ENCODE measurements around the gene PLA2G6. TPM values are rescaled to one million over a fixed set of nuclear protein-coding genes. Genes with fewer than 3 reads are reported as not detected.

The PLA2G6 gene
- total RNA-seq, 1 experiment from 2014 or later = 36.0 TPM

- TF ChIP-seq, protein P1, sequence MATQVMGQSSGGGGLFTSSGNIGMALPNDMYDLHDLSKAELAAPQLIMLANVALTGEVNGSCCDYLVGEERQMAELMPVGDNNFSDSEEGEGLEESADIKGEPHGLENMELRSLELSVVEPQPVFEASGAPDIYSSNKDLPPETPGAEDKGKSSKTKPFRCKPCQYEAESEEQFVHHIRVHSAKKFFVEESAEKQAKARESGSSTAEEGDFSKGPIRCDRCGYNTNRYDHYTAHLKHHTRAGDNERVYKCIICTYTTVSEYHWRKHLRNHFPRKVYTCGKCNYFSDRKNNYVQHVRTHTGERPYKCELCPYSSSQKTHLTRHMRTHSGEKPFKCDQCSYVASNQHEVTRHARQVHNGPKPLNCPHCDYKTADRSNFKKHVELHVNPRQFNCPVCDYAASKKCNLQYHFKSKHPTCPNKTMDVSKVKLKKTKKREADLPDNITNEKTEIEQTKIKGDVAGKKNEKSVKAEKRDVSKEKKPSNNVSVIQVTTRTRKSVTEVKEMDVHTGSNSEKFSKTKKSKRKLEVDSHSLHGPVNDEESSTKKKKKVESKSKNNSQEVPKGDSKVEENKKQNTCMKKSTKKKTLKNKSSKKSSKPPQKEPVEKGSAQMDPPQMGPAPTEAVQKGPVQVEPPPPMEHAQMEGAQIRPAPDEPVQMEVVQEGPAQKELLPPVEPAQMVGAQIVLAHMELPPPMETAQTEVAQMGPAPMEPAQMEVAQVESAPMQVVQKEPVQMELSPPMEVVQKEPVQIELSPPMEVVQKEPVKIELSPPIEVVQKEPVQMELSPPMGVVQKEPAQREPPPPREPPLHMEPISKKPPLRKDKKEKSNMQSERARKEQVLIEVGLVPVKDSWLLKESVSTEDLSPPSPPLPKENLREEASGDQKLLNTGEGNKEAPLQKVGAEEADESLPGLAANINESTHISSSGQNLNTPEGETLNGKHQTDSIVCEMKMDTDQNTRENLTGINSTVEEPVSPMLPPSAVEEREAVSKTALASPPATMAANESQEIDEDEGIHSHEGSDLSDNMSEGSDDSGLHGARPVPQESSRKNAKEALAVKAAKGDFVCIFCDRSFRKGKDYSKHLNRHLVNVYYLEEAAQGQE (IDR thresholded peaks at IDR 0.05; ENCODE audit: low read depth) = no peak
These were observed 17.1 kb downstream of the PLA2G6 start (continued) for GRCh38 chr22:38164551-38164918.

- Histone ChIP-seq H3K27ac (ENCODE audit: low read depth, low read length) (no peak overlapping the region), H3K9ac (ENCODE audit: low read length) (no peak overlapping the region), H3K9me3 (ENCODE audit: control insufficient read depth in 1 of 2, insufficient read depth in 1 of 2, low read depth in 1 of 2, low read length in 2 of 2) (no peaks in the 10 kb centered on the region), H3K36me3 (ENCODE audit: control insufficient read depth in 1 of 2, insufficient read depth in 2 of 2, low read length in 2 of 2) (no peaks in the 10 kb centered on the region; a peak in 1 of 4 replicates), H3K4me2 (ENCODE audit: low read length) (no peak overlapping the region), H3K79me2 (ENCODE audit: insufficient read depth, low read length) (no peaks in the 10 kb centered on the region), H3K4me3 (replicated peaks in 1 of 2; ENCODE audit: low read depth in 1 of 2, low read length in 2 of 2) (no peak overlapping the region), H2AFZ (ENCODE audit: low read depth, low read length, poor library complexity, severe bottlenecking) (no peak overlapping the region), H3K4me1 (ENCODE audit: control insufficient read depth in 1 of 2, insufficient read depth in 2 of 2, low read length in 2 of 2) (peaks cover 17 to 18% of the 10 kb centered on the region in 2 experiments), H3K27me3 (ENCODE audit: insufficient read depth, low read length) (no peaks in the 10 kb centered on the region), H3K9me2 (ENCODE audit: insufficient read depth) (no peaks in the 10 kb centered on the region), H4K20me1 (ENCODE audit: insufficient read depth) (no peaks in the 10 kb centered on the region)
- TF ChIP-seq, protein P2, sequence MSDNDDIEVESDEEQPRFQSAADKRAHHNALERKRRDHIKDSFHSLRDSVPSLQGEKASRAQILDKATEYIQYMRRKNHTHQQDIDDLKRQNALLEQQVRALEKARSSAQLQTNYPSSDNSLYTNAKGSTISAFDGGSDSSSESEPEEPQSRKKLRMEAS (IDR thresholded peaks at IDR 0.05) = no peak
- no peak for TF ChIP-seq ZFX (IDR thresholded peaks at IDR 0.05)
- TF ChIP-seq POLR2AphosphoS5 (IDR thresholded peaks at IDR 0.05; ENCODE audit: low read depth, low read length) = no peak
- TF ChIP-seq ZBTB33 (IDR thresholded peaks at IDR 0.05; ENCODE audit: extremely low read depth, insufficient replicate concordance, low read length) = no peak
- no peak for TF ChIP-seq CEBPB (IDR thresholded peaks at IDR 0.05; ENCODE audit: low read depth)
- ATAC-seq (no peak), DNase-seq (ENCODE audit: low read depth, low spot score) (no peak)
- ChIA-PET CTCF (interaction anchor here (0.5 kb wide), 1 partner anchor 571 kb away, joined by 3 read pairs; no protein-coding TSS in a partner anchor), POLR2A (no interaction called here), RAD21 (ENCODE audit: low non-redundant PET in 1 of 2, low total read pairs in 2 of 2, uncharacterized antibody in 2 of 2, unreplicated experiment in 2 of 2) (no interaction called here)
- intact Hi-C loops (cut with micrococcal nuclease) = no loop called here
- BruUV-seq (replicated peaks) = no TSS peak
These were observed 17.6 kb downstream of the PLA2G6 start for GRCh38 chr22:38163844-38164550.
